Stomach (tissue), 4 donors: Measurements from ENCODE around the gene C16orf46.

Experiments used
- POLR2A ChIP-seq, 4 donors: fragments of 450-650 bp; IDR thresholded peaks; one replicate each; pipeline ENCODE4 v1.6.1; 2016; ENCODE audit warnings: antibody characterized with exemption in 4 of 4, control low read depth in 2 of 4, mild to moderate bottlenecking in 1 of 4, moderate library complexity in 1 of 4
- POLR2AphosphoS5 ChIP-seq, 3 donors: sonication (generic); formaldehyde crosslinking; IDR thresholded peaks; one replicate each; pipeline ENCODE4 v1.6.1; 2016; ENCODE audit warnings: antibody characterized with exemption in 3 of 3
- TF ChIP-seq, protein P1 (sequence below), 7 experiments: fragments of 450-650 bp in 4 of 7; fragments of 200-600 bp in 3 of 7; sonication (generic) in 3 of 7; IDR thresholded peaks; one replicate each; pipeline ENCODE4 v1.5.1; 2016 to 2019; ENCODE audit warnings: antibody characterized with exemption in 7 of 7, control low read depth in 2 of 7, mild to moderate bottlenecking in 1 of 7

- TF ChIP-seq, protein P1, sequence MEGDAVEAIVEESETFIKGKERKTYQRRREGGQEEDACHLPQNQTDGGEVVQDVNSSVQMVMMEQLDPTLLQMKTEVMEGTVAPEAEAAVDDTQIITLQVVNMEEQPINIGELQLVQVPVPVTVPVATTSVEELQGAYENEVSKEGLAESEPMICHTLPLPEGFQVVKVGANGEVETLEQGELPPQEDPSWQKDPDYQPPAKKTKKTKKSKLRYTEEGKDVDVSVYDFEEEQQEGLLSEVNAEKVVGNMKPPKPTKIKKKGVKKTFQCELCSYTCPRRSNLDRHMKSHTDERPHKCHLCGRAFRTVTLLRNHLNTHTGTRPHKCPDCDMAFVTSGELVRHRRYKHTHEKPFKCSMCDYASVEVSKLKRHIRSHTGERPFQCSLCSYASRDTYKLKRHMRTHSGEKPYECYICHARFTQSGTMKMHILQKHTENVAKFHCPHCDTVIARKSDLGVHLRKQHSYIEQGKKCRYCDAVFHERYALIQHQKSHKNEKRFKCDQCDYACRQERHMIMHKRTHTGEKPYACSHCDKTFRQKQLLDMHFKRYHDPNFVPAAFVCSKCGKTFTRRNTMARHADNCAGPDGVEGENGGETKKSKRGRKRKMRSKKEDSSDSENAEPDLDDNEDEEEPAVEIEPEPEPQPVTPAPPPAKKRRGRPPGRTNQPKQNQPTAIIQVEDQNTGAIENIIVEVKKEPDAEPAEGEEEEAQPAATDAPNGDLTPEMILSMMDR (IDR thresholded peaks at IDR 0.05) = no peak
- TF ChIP-seq POLR2AphosphoS5 (IDR thresholded peaks at IDR 0.05) (no peak), POLR2A (IDR thresholded peaks at IDR 0.05) (no peak)
These were observed 62.4 kb downstream of the C16orf46 start for GRCh38 chr16:81014672-81015071.
